Adipocyte (in vitro differentiated cells): ENCODE data around the gene ZDHHC19.
"Not testable (repeated sequence)": the region's sequence is repeated elsewhere in the genome, so short reads cannot be mapped to it uniquely, and the experiment has no call there.

Source experiments
- DNase-seq: peaks from one replicate; pipeline ENCODE4 v3.0.0-alpha.2; 2015; ENCODE audit warnings: low read depth
- H3K27me3 ChIP-seq: replicated peaks from 2 replicates; pipeline ENCODE4 v1.7.0; 2013; ENCODE audit warnings: mild to moderate bottlenecking, low read length, moderate library complexity; ENCODE audit not compliant: control insufficient read depth, insufficient read depth
- H3K36me3 ChIP-seq: 2 replicates; pipeline ENCODE4 v1.7.0; 2013; ENCODE audit warnings: low read length, mild to moderate bottlenecking, moderate library complexity; ENCODE audit not compliant: control insufficient read depth, insufficient read depth, severe bottlenecking
- H3K4me1 ChIP-seq: 2 replicates; pipeline ENCODE4 v1.7.0; 2013; ENCODE audit warnings: mild to moderate bottlenecking, low read length, moderate library complexity; ENCODE audit not compliant: control insufficient read depth, insufficient read depth
- H3K4me3 ChIP-seq: 2 replicates; pipeline ENCODE4 v1.7.0; 2013; ENCODE audit warnings: mild to moderate bottlenecking, low read length, moderate library complexity
- H3K9ac ChIP-seq: 2 replicates; pipeline ENCODE4 v1.7.0; 2013; ENCODE audit warnings: mild to moderate bottlenecking, low read length, moderate library complexity
- H3K9me3 ChIP-seq: 2 replicates; pipeline ENCODE4 v1.7.0; 2013; ENCODE audit warnings: mild to moderate bottlenecking, low read length, moderate library complexity; ENCODE audit not compliant: control insufficient read depth

Gene ZDHHC19

GRCh38 chr3:196209944-196210672 lies 1.1 kb downstream of the ZDHHC19 start:
- not testable (repeated sequence) for H3K9me3 ChIP-seq, H3K4me3 ChIP-seq, H3K9ac ChIP-seq, H3K36me3 ChIP-seq, H3K4me1 ChIP-seq, DNase-seq
- H3K27me3 ChIP-seq: peaks cover 22% of the 10 kb centered on the region

- no peak overlapping the region for H3K9ac ChIP-seq
- no peaks in the 10 kb centered on the region for H3K4me1 ChIP-seq
- peaks cover 6% of the 10 kb centered on the region for H3K9me3 ChIP-seq
- no peak for DNase-seq
- no peaks in the 10 kb centered on the region for H3K36me3 ChIP-seq
- no peak overlapping the region for H3K4me3 ChIP-seq
- H3K27me3 ChIP-seq: peaks cover 21% of the 10 kb centered on the region
Observed at GRCh38 chr3:196208942-196209695, 2.1 kb downstream of the ZDHHC19 start.

- DNase-seq: no peak
- H3K4me3 ChIP-seq: peak overlapping the region; percentile 54
- H3K9me3 ChIP-seq: peaks cover 6% of the 10 kb centered on the region
- H3K36me3 ChIP-seq: no peaks in the 10 kb centered on the region
- H3K4me1 ChIP-seq: no peaks in the 10 kb centered on the region
- no peak overlapping the region for H3K9ac ChIP-seq
- peaks cover 18% of the 10 kb centered on the region for H3K27me3 ChIP-seq
Observed at GRCh38 chr3:196207833-196208607, 3.2 kb downstream of the ZDHHC19 start.

GRCh38 chr3:196207159-196207832 lies 3.9 kb downstream of the ZDHHC19 start:
- no peak overlapping the region for H3K4me3 ChIP-seq
- no peaks in the 10 kb centered on the region for H3K36me3 ChIP-seq
- peaks cover 18% of the 10 kb centered on the region for H3K27me3 ChIP-seq
- H3K9me3 ChIP-seq: peaks cover 6% of the 10 kb centered on the region
- no peak overlapping the region for H3K9ac ChIP-seq
- no peak for DNase-seq
- no peaks in the 10 kb centered on the region for H3K4me1 ChIP-seq

GRCh38 chr3:196205442-196206205 lies 5.6 kb downstream of the ZDHHC19 start:
- H3K27me3 ChIP-seq: peaks cover 18% of the 10 kb centered on the region
- not testable (repeated sequence) for H3K4me3 ChIP-seq, H3K36me3 ChIP-seq, H3K4me1 ChIP-seq, H3K9ac ChIP-seq, H3K9me3 ChIP-seq, DNase-seq

GRCh38 chr3:196203846-196204245 lies 7.4 kb downstream of the ZDHHC19 start:
- Histone ChIP-seq H3K36me3 (no peaks in the 10 kb centered on the region), H3K4me3 (no peak overlapping the region), H3K27me3 (peaks cover 12% of the 10 kb centered on the region), H3K9ac (no peak overlapping the region), H3K9me3 (peaks cover 6% of the 10 kb centered on the region), H3K4me1 (peaks cover 6% of the 10 kb centered on the region)
- DNase-seq: no peak

GRCh38 chr3:196202516-196202970 lies 8.7 kb downstream of the ZDHHC19 start:
- H3K9me3 ChIP-seq: peaks cover 6% of the 10 kb centered on the region
- no peaks in the 10 kb centered on the region for H3K36me3 ChIP-seq
- H3K27me3 ChIP-seq: peaks cover 6% of the 10 kb centered on the region
- H3K9ac ChIP-seq: peak overlapping the region; percentile 11
- DNase-seq: peak; percentile 18
- H3K4me1 ChIP-seq: peaks cover 11% of the 10 kb centered on the region
- H3K4me3 ChIP-seq: peak overlapping the region; percentile 12

GRCh38 chr3:196198771-196199753 lies 12.1 kb downstream of the ZDHHC19 start:
- no peak for DNase-seq
- Histone ChIP-seq H3K9me3 (no peaks in the 10 kb centered on the region), H3K4me3 (no peak overlapping the region), H3K36me3 (no peaks in the 10 kb centered on the region), H3K27me3 (no peaks in the 10 kb centered on the region), H3K4me1 (peaks cover 13% of the 10 kb centered on the region), H3K9ac (peak overlapping the region; percentile 20)

GRCh38 chr3:196198081-196198675 lies 13.0 kb downstream of the ZDHHC19 start:
- Histone ChIP-seq H3K4me1 (peaks cover 20% of the 10 kb centered on the region), H3K36me3 (no peaks in the 10 kb centered on the region), H3K9me3 (no peaks in the 10 kb centered on the region), H3K27me3 (no peaks in the 10 kb centered on the region), H3K9ac (peak overlapping the region; percentile 20), H3K4me3 (no peak overlapping the region)
- no peak for DNase-seq
